SK-N-SH treated with all-trans-retinoic acid at 6 μM for 48 hours (cell line): Measurements from ENCODE around the gene FZD2.

Source experiments
- ARNTL ChIP-seq: fragments of 450-650 bp; formaldehyde crosslinking; IDR thresholded peaks from 2 replicates; pipeline ENCODE4 v1.5.0; 2020; ENCODE audit warnings: low read depth, mild to moderate bottlenecking, moderate library complexity, borderline replicate concordance
- CSDC2 ChIP-seq: fragments of 250-450 bp; sonication (Bioruptor Pico); IDR thresholded peaks from 2 replicates; pipeline ENCODE4 v1.5.0; 2020; ENCODE audit warnings: mild to moderate bottlenecking, moderate library complexity
- GLIS3 ChIP-seq: fragments of 250-450 bp; sonication (Bioruptor Pico); IDR thresholded peaks from 2 replicates; pipeline ENCODE4 v1.5.0; 2020; ENCODE audit warnings: mild to moderate bottlenecking, moderate library complexity
- ISL1 ChIP-seq: fragments of 250-450 bp; sonication (Bioruptor Pico); IDR thresholded peaks from 2 replicates; pipeline ENCODE4 v2.1.2; 2022; ENCODE audit warnings: mild to moderate bottlenecking, moderate library complexity
- PPARA ChIP-seq: fragments of 250-450 bp; sonication (Bioruptor Pico); IDR thresholded peaks from 2 replicates; pipeline ENCODE4 v1.5.0; 2020; ENCODE audit warnings: mild to moderate bottlenecking, borderline replicate concordance
- RARB ChIP-seq: fragments of 250-450 bp; sonication (Bioruptor Pico); IDR thresholded peaks from 2 replicates; pipeline ENCODE4 v1.8.0; 2021; ENCODE audit warnings: mild to moderate bottlenecking, moderate library complexity
- TCF4 ChIP-seq: fragments of 250-450 bp; sonication (Bioruptor Pico); IDR thresholded peaks from 2 replicates; pipeline ENCODE4 v1.8.0; 2021; ENCODE audit warnings: mild to moderate bottlenecking, moderate library complexity, borderline replicate concordance
- ZC3H10 ChIP-seq: fragments of 250-450 bp; sonication (Bioruptor Pico); IDR thresholded peaks from 2 replicates; pipeline ENCODE4 v1.5.1; 2021; ENCODE audit warnings: mild to moderate bottlenecking, moderate library complexity
- ZFP3 ChIP-seq: fragments of 250-450 bp; sonication (Bioruptor Pico); IDR thresholded peaks from 2 replicates; pipeline ENCODE4 v1.5.0; 2020; ENCODE audit warnings: mild to moderate bottlenecking, moderate library complexity
- ZNF70 ChIP-seq: fragments of 450-650 bp; formaldehyde crosslinking; IDR thresholded peaks from 2 replicates; pipeline ENCODE4 v1.5.0; 2020; ENCODE audit warnings: mild to moderate bottlenecking, moderate library complexity
- ZNF8 ChIP-seq: fragments of 450-650 bp; formaldehyde crosslinking; IDR thresholded peaks from 2 replicates; pipeline ENCODE4 v1.5.0; 2020; ENCODE audit warnings: mild to moderate bottlenecking, moderate library complexity
- TF ChIP-seq, protein P1 (sequence below): fragments of 250-450 bp; sonication (Bioruptor Pico); IDR thresholded peaks from 2 replicates; pipeline ENCODE4 v1.5.1; 2020; ENCODE audit warnings: low read depth, mild to moderate bottlenecking, moderate library complexity
- TF ChIP-seq, protein P2 (sequence below): fragments of 250-450 bp; sonication (Bioruptor Pico); IDR thresholded peaks from 2 replicates; pipeline ENCODE4 v1.8.0; 2020; ENCODE audit warnings: mild to moderate bottlenecking, moderate library complexity, borderline replicate concordance
- TF ChIP-seq, protein P3 (sequence below): fragments of 250-450 bp; sonication (Bioruptor Pico); IDR thresholded peaks from 2 replicates; pipeline ENCODE4 v1.5.1; 2021; ENCODE audit warnings: mild to moderate bottlenecking, moderate library complexity

DNA sequence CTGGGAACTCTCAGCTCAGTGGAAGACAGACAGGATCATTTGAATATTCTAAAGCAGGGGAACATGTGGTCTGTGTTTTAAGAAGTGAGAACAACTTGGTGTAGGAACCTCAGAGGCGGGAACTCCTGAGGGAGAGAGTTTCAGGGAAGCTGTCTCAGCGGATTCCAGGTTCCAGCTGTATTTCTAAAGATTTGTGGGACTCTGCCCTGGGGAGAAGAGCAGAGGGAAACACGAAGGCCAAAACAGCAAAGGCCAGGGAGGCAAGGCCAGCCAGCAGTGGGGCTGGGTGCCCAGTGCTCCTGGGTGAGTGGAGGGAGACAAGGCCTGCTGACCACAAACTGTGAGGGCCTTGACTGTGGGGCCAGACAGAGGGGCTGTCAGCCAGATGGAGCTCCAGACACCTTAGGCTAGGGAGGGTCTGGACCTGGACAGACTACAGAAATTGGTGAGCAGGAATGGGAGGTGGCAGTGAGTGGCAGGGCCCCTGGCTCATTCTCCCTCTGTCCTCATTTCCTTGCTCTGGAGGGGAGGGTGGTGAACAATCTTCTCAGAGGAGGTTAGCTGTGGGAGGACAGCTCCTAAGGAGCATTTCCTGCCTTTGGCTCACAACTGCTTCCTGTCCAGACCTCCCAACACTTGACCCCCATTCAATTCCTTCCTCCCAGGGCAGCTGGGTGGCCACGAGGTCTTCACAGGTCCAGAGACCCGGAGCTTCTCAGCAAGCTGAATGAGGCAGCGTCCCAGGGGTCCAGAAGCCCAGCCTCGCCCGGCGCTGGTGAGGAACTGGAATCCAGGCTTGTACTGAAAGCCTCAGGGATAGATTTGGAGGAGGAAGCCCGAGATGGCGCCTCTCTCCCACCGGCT is 21.0 kb upstream of the FZD2 start:
- TF ChIP-seq TCF4 (CRISPR knock-in tag) (no peak), GLIS3 (CRISPR knock-in tag) (no peak), ZC3H10 (no peak), ZNF8 (no peak), PPARA (CRISPR knock-in tag) (no peak), ZFP3 (no peak), RARB (no peak), ISL1 (no peak), ARNTL (CRISPR knock-in tag) (no peak), ZNF70 (no peak), CSDC2 (CRISPR knock-in tag) (no peak)
- TF ChIP-seq, protein P1, sequence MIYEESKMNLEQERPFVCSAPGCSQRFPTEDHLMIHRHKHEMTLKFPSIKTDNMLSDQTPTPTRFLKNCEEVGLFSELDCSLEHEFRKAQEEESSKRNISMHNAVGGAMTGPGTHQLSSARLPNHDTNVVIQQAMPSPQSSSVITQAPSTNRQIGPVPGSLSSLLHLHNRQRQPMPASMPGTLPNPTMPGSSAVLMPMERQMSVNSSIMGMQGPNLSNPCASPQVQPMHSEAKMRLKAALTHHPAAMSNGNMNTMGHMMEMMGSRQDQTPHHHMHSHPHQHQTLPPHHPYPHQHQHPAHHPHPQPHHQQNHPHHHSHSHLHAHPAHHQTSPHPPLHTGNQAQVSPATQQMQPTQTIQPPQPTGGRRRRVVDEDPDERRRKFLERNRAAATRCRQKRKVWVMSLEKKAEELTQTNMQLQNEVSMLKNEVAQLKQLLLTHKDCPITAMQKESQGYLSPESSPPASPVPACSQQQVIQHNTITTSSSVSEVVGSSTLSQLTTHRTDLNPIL (CRISPR knock-in tag), result no peak
- TF ChIP-seq, protein P2, sequence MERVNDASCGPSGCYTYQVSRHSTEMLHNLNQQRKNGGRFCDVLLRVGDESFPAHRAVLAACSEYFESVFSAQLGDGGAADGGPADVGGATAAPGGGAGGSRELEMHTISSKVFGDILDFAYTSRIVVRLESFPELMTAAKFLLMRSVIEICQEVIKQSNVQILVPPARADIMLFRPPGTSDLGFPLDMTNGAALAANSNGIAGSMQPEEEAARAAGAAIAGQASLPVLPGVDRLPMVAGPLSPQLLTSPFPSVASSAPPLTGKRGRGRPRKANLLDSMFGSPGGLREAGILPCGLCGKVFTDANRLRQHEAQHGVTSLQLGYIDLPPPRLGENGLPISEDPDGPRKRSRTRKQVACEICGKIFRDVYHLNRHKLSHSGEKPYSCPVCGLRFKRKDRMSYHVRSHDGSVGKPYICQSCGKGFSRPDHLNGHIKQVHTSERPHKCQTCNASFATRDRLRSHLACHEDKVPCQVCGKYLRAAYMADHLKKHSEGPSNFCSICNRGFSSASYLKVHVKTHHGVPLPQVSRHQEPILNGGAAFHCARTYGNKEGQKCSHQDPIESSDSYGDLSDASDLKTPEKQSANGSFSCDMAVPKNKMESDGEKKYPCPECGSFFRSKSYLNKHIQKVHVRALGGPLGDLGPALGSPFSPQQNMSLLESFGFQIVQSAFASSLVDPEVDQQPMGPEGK (CRISPR knock-in tag), result no peak
- TF ChIP-seq, protein P3, sequence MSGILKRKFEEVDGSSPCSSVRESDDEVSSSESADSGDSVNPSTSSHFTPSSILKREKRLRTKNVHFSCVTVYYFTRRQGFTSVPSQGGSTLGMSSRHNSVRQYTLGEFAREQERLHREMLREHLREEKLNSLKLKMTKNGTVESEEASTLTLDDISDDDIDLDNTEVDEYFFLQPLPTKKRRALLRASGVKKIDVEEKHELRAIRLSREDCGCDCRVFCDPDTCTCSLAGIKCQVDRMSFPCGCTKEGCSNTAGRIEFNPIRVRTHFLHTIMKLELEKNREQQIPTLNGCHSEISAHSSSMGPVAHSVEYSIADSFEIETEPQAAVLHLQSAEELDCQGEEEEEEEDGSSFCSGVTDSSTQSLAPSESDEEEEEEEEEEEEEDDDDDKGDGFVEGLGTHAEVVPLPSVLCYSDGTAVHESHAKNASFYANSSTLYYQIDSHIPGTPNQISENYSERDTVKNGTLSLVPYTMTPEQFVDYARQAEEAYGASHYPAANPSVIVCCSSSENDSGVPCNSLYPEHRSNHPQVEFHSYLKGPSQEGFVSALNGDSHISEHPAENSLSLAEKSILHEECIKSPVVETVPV (CRISPR knock-in tag), result no peak
